ENCODE results near the gene LINGO4. TPM values are rescaled to one million over a fixed set of nuclear protein-coding genes. Genes with fewer than 3 reads are reported as not detected.
"Not testable (repeated sequence)": the region's sequence is repeated elsewhere in the genome, so short reads cannot be mapped to it uniquely, and the experiment has no call there.

The LINGO4 gene
- polyA plus RNA-seq, 3 donors: 0.29 TPM; not detected in 2

DNA sequence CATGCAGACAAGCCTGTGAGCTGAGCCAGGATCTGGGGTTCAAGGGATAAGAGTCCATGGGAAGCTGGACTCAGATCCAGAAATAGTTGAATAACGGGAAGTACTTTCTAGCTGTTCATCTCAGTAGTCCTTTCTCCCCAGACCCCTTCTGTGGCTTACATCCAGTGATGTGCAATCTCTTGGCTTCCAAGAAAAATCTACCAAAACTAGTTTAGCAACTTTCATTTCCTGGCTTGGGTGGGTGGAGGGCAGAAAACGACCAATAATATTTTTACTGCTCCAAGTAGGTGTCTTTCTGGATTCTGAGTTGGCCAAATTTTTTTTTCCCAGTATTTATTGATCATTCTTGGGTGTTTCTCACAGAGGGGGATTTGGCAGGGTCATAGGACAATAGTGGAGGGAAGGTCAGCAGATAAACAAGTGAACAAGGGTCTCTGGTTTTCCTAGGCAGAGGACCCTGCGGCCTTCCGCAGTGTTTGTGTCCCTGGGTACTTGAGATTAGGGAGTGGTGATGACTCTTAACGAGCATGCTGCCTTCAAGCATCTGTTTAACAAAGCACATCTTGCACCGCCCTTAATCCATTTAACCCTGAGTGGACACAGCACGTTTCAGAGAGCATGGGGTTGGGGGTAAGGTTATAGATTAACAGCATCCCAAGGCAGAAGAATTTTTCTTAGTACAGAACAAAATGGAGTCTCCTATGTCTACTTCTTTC, 36.7 kb downstream of the LINGO4 start:
- not testable (repeated sequence) for H3K27ac ChIP-seq (ENCODE audit: low read depth, low read length)
- WGBS, 3 donors: 28 to 33% (median 33%) methylated on average over 2 of the region's 7 CpGs

DNA sequence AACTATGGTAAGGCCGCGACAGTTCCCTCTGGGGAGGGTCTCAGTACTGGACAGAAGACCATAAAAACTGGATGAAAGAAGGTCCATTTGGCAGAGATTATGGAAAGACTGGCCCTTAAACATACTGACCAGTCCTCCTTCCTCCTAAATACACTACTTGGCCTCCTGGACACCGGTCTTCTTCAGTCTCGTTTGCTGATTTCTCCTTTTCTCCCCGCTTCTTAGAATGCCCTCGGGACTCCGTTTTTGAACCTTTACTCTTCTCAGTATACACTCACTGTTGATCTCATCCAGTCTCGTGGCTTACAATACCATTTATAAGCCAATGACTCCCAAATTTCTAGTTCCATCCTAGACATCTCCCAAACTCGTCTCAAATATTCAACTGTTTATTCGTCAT, 41.2 kb downstream of the LINGO4 start:
- WGBS, 3 donors: 44 to 60% (median 56%) methylated on average over 10 of the region's 10 CpGs
- H3K27ac ChIP-seq (ENCODE audit: low read depth, low read length): no peak overlapping the region

DNA sequence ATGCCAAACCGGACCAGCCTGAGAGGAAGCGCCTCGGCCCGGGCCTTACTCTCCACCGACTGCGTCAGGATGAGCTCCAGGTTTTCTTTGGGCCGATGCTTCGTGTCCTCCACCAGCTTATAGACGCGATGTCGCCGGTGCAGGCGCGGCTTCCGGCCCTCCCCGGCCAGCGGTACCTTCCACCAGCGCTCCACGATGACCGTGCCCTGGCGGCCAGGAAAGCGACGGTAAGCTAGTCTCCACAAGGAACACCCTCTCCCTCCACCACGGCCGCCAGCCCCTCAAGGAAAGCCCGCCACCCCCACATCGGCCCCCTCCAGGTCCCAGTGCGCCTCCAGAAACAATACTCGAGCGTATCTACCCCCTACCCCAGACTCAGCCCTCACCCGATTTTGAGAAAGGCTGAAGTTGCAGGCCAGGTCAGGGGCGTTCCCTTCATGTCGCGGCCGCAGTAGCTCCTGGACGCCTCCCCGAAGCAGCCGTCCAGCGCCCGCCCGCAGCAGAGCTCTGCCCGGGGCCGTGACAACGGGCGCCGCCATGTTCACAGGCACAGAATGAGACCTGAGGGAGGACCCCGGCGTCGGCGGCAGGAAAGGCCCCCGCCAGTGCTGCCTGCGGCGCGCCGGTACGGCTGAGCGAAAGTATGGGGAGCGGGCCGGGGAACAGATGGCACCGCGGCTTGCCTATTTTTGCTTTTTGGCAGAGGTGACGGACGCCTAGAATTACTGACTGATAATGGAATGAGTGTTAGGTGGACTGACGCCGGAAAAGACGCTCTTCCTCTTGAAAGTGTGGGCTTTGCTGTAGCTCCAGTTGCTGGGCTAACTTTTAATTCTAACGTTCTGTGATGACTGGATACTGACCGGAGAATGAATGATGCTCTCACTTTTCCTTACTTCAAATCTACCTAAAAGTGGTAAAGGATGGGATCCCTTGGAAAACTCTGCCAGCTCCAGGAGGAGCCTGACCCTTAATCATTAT, 42.0 kb downstream of the LINGO4 start, which contains the start of gene MRPL9:
MRPL9 (minus strand) TSS at position 556 of the 981 bp plus-strand sequence; CDS start at position 539, 17 bp downstream.
- H3K27ac ChIP-seq (ENCODE audit: low read depth, low read length): peak within 1 kb of the TSS; percentile 11
- 0 to 1% (median 1%) methylated on average over 68 of the region's 68 CpGs for WGBS, 3 donors

DNA sequence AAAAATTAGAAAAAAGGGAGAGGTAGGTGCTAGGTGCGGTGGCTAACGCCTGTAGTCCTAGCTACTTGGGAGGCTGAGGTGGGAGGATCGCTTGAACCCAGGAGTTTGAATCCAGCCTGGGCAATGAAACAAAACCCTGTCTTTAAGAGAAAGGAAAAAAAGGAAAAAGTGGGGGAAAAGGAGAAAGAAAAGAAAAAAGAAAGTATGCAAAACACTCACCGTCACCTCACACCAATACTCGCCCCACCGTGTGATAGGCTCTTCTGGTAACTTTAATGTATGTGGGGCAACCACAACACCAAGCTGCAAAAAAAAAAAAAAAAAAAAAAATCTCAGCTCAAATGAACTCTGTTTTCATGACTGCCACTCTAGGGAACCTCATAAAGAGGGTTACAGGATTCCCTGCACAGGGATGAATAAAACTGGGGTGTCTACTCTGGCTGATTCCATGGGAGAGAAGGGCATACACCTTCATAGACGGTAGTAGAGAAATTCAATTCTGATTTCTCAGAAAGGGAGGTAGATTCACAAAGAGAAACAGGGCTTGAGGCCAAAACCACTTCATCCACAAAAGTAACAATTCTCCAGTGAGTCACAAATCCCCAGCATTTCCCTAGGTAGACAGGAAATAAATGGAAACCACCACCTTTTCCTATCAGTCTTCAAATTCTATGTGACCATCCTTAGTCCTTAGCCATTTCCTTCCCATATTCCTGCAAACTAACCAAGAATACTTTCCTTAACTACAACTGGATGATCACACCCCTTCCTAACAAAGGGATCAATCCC, 44.4 kb downstream of the LINGO4 start:
- H3K27ac ChIP-seq (ENCODE audit: low read depth, low read length): no peak overlapping the region
- 81 to 96% (median 94%) methylated on average over 7 of the region's 7 CpGs for WGBS, 3 donors

DNA sequence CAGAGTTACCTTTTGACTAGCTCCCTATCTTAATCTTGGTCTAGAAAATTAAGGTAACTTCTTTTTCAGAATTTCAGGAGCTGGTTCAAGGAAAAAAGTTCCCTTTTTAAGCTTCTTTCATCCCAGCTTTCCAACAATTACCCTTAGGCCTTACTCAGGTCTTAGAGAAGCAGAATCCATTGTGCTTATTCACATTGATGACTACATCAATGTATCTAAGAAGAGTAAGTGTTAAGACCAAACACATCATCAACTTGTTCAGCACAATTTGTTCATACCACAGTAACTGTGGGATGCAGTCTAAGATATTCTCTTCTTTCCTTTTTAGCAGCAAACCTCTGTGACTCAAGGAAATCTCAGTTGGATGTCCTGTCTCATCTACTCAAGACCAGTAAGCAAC, 46.0 kb downstream of the LINGO4 start:
- no peak overlapping the region for H3K27ac ChIP-seq (ENCODE audit: low read depth, low read length)

DNA sequence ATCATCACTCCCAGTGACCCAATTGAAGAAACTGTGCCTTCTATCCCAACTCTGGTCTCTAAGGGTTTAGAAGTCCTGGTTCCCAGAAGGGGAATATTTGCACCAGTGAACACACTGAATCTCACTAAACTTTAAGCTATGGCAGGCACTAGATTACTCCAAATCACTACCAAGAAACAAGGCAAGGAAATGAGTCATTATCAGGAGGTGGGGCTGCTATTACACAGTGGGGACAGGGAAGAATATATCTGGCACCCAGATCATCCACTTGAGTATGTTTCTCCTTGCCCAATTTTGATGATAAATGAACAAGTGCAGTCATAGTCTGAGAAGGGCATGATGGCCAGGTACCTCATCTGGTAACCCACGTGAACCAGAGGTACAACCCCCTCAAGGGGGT, 48.9 kb downstream of the LINGO4 start:
- H3K27ac ChIP-seq (ENCODE audit: low read depth, low read length): no peak overlapping the region
- WGBS, 3 donors: 55 to 93% (median 63%) methylated on average over 1 of the region's 1 CpG

Other genes starting within 250 kb of the LINGO4 start
- gene SNX27, start 193.4 kb downstream of the LINGO4 start, polyA plus RNA-seq: 10 to 100 TPM in 1 of 3 donors, 1 to 10 TPM in 2; 3.5 to 19.5 (median 4.7) TPM
- 1 to 10 TPM in 1 of 3 donors, under 1 TPM in 1, not detected in 1; 0.13 to 4.6 TPM for gene CELF3, start 88.6 kb downstream of the LINGO4 start, polyA plus RNA-seq
- gene RIIAD1, start 83.9 kb downstream of the LINGO4 start, polyA plus RNA-seq: not detected
- 10 to 100 TPM; 35.4 to 63.3 (median 63.1) TPM for gene MRPL9, start 41.9 kb downstream of the LINGO4 start, polyA plus RNA-seq
- gene TDRKH, start 14.9 kb downstream of the LINGO4 start, polyA plus RNA-seq: 1 to 10 TPM; 1.8 to 3.6 (median 2.9) TPM
- 10 to 100 TPM in 1 of 3 donors, 1 to 10 TPM in 1, under 1 TPM in 1; 0.22 to 57.8 (median 1.2) TPM for gene RORC, start 26.4 kb upstream of the LINGO4 start, polyA plus RNA-seq
- under 1 TPM in 2 of 3 donors, not detected in 1; 0.09 to 0.72 TPM for gene C2CD4D, start 34.4 kb upstream of the LINGO4 start, polyA plus RNA-seq
- gene THEM5, start 48.3 kb upstream of the LINGO4 start, polyA plus RNA-seq: not detected
- 10 to 100 TPM; 10.7 to 14.4 (median 13.4) TPM for gene THEM4, start 104.1 kb upstream of the LINGO4 start, polyA plus RNA-seq
- gene S100A10, start 188.4 kb upstream of the LINGO4 start, polyA plus RNA-seq: 1,000 to 10,000 TPM in 1 of 3 donors, 100 to 1,000 TPM in 1, 10 to 100 TPM in 1; 77.9 to 1,006 (median 392) TPM
- 1,000 to 10,000 TPM in 2 of 3 donors, 100 to 1,000 TPM in 1; 254 to 1,637 (median 1,229) TPM for gene S100A11, start 231.6 kb upstream of the LINGO4 start, polyA plus RNA-seq